GM06990 (cell line): ENCODE data around the gene TMEM43.

Experiments
- DNase-seq: peaks from one replicate; pipeline ENCODE4 v3.0.0-alpha.2; 2011; ENCODE audit not compliant: insufficient read length; ENCODE audit errors: extremely low read depth
- H3K27me3 ChIP-seq: replicated peaks from 2 replicates; pipeline ENCODE4 v1.6.0; 2011; ENCODE audit warnings: low read length; ENCODE audit not compliant: control insufficient read depth, insufficient read depth
- H3K36me3 ChIP-seq: 2 replicates; pipeline ENCODE4 v1.5.1; 2011; ENCODE audit warnings: low read length; ENCODE audit not compliant: control insufficient read depth, insufficient read depth
- H3K4me3 ChIP-seq: replicated peaks from 2 replicates; pipeline ENCODE4 v1.5.1; 2011; ENCODE audit warnings: low read depth, mild to moderate bottlenecking, control low read depth, low read length
- TF ChIP-seq, protein P1 (sequence below): IDR thresholded peaks from 2 replicates; pipeline ENCODE4 v1.5.1; 2011; ENCODE audit warnings: low read length, control low read depth, mild to moderate bottlenecking, inconsistent platforms; ENCODE audit not compliant: insufficient read depth, poor library complexity, severe bottlenecking

TMEM43 gene

DNA sequence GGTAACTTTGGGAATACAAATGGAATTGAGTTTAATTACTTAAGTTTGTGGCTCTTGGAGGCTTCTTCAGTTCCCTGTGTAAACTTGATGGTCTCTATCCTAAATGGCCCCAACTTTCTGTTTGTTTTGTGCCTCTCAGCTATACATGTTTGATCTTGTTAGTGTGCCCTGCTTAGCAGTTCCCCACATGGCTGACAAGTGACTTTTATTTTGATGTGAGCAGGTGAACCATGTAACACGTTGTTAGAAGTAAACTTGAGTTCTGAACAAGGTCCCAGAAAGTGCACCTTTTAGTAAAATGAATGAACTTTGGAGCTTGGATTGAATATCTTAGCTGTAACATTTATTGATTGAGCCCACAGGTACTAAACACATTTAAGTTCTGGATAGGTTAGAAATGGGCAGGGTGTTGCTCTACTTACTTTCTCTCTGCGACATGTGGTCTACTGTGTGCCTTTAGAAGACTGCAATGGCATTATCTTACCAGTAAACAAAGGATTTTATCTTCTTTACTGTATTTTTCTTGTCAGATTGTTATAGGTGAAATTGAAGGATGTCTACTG lies 58.2 kb downstream of the TMEM43 start:
- Histone ChIP-seq H3K36me3 (peaks cover 10% of the 10 kb centered on the region), H3K4me3 (no peak overlapping the region), H3K27me3 (no peaks in the 10 kb centered on the region)
- TF ChIP-seq, protein P1, sequence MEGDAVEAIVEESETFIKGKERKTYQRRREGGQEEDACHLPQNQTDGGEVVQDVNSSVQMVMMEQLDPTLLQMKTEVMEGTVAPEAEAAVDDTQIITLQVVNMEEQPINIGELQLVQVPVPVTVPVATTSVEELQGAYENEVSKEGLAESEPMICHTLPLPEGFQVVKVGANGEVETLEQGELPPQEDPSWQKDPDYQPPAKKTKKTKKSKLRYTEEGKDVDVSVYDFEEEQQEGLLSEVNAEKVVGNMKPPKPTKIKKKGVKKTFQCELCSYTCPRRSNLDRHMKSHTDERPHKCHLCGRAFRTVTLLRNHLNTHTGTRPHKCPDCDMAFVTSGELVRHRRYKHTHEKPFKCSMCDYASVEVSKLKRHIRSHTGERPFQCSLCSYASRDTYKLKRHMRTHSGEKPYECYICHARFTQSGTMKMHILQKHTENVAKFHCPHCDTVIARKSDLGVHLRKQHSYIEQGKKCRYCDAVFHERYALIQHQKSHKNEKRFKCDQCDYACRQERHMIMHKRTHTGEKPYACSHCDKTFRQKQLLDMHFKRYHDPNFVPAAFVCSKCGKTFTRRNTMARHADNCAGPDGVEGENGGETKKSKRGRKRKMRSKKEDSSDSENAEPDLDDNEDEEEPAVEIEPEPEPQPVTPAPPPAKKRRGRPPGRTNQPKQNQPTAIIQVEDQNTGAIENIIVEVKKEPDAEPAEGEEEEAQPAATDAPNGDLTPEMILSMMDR = no peak
- DNase-seq = no peak

DNA sequence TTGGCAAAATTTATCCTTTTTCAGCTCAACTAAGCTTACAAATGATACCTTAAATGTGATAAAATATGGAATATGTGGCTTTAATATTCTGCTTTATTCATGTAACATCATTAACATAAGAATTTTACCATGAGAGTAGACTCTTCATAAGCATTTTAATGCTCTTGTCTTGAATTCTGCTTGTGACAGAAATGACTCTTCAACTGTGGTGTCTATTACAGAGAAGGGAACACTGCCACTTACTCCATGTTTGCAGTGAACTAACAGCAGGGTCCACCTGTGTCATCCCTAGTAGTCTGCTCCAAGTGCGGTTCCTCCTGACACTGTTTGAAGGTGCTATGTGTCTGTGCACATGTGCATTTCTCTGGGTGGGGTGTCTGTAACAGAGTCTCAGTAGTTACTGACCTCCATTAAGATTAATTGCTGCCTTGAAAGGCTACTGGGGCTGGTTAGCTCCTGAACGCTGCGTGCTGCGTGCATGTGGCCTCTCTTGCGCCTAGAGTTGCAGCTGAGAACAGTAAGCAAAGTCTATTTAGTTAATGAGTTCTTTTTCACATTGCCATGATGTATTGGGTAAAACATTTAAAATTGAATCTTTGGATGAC lies 62.1 kb downstream of the TMEM43 start:
- TF ChIP-seq, protein P1 = no peak
- Histone ChIP-seq H3K36me3 (peaks cover 10% of the 10 kb centered on the region), H3K27me3 (no peaks in the 10 kb centered on the region), H3K4me3 (no peak overlapping the region)
- DNase-seq = no peak

DNA sequence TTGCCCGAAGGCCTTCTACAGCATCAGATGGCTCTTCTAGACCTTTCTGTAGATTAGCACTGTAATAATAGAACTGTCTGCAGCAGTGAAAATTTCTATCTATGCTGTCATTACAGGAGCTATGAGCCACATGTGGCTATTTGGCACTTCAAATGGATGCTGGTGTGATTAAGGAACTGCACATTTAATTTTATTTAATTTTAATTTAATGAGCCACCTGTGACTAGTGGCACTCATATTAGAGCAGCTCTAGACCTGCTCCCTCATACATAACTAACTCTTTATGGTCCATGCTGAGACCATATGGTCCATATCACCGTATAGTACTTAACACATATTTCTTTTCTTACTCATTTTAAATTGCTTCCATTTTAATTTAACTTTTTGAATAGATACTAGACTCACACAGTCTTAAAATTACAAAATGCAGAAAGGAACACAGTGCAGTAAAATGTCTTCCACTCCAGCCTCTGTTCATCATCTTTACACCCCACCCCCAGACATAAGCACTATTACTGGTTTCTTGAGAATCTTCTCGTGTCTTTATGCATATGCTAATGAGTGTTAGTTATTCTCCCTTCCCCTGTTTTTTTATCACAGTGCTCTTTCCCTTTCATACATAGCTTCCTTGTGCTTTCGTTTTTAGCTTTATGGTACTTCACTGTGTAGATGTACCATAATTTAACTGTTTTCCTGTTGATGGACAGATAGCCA lies 63.3 kb downstream of the TMEM43 start:
- H3K27me3 ChIP-seq = no peaks in the 10 kb centered on the region
- TF ChIP-seq, protein P1 = no peak
- H3K36me3 ChIP-seq = peaks cover 10% of the 10 kb centered on the region
- no peak overlapping the region for H3K4me3 ChIP-seq
- no peak for DNase-seq
